Immature natural killer cell (primary cell): ENCODE measurements around the gene BRF1. TPM values are rescaled to one million over a fixed set of nuclear protein-coding genes. Genes with fewer than 3 reads are reported as not detected.

Experiments
- DNase-seq, 3 donors: peaks; one replicate each; pipeline ENCODE4 v3.0.0; 2022; ENCODE audit warnings: mixed read lengths in 1 of 3
- H3K27ac Mint-ChIP-seq, 6 donors: one replicate each; pipeline ENCODE4 v1.8.0; 2020; ENCODE audit warnings: mixed read lengths in 6 of 6, mild to moderate bottlenecking in 5 of 6, inconsistent platforms in 4 of 6, moderate library complexity in 3 of 6
- H3K27me3 Mint-ChIP-seq, 3 donors: one replicate each; pipeline ENCODE4 v1.8.0; 2020 to 2021; ENCODE audit warnings: low read depth in 3 of 3, mild to moderate bottlenecking in 3 of 3, mixed read lengths in 3 of 3, moderate library complexity in 3 of 3, inconsistent platforms in 1 of 3
- H3K36me3 Mint-ChIP-seq, 3 donors: one replicate each; pipeline ENCODE4 v1.8.0; 2020; ENCODE audit warnings: mixed read lengths in 3 of 3, inconsistent platforms in 2 of 3, mild to moderate bottlenecking in 2 of 3
- H3K4me1 Mint-ChIP-seq, 2 donors: one replicate each; pipeline ENCODE4 v1.8.0; 2020; ENCODE audit warnings: inconsistent platforms in 2 of 2, mild to moderate bottlenecking in 2 of 2, mixed read lengths in 2 of 2, moderate library complexity in 1 of 2
- H3K4me3 Mint-ChIP-seq, 5 donors: one replicate each; pipeline ENCODE4 v1.8.0; 2020; ENCODE audit warnings: mild to moderate bottlenecking in 5 of 5, mixed read lengths in 5 of 5, inconsistent platforms in 3 of 5, moderate library complexity in 3 of 5
- H3K9me3 Mint-ChIP-seq, 6 donors: one replicate each; pipeline ENCODE4 v1.8.0; 2020; ENCODE audit warnings: mild to moderate bottlenecking in 6 of 6, mixed read lengths in 6 of 6, inconsistent platforms in 4 of 6, moderate library complexity in 3 of 6
- polyA plus RNA-seq, 3 donors: library from polyadenylated mRNA; unstranded; fragments of 300-500 nt; fragmentation: Illumina TruSeq; gene quantifications; one replicate each; pipeline ENCODE4 v1.2.3, GENCODE V29; 2021

Gene BRF1
- polyA plus RNA-seq, 3 donors from 2014 or later, result 2.9 to 11.0 (median 8.0) TPM

DNA sequence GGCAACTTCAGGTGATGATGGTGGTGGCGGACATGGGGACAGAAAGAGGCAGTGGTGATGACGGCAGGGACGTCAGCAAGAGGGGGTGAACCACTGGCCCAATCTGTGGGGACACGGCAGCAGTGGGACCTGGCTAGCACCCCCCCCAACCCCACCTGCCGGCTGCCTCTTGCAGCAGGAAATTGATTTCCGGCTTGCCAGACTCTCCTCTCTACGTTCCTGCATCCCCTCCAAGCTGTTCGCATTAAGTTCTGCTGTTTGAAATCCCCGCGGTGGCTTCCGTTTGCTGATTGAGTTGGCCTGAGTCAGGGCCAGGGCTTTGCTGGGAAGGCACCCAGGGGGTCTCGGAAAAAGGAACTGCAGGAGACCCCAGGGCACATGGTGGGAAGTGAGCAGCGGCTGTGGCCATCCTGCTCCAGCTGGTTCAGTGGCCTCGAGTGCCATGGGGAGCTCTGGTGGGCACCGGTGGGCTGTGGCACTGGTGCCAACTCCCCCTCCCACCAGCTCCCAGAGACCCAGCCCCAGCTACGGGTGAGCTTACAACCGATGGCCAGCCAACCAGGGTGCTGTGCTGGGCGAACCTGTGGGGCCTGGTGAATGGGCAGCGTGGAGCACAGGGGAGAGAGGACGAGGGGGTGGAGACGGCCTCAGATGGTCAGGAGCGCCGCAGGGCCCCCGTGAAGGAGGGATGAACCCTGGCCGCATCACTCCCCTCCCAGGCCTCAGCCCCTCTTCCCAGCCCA lies 105.1 kb downstream of the BRF1 start:
- DNase-seq, result no peak
- Mint-ChIP-seq H3K36me3 (no peaks in the 10 kb centered on the region), H3K27ac (no peak overlapping the region), H3K27me3 (peaks cover 18 to 26% (median 22%) of the 10 kb centered on the region in 3 donors), H3K9me3 (no peaks in the 10 kb centered on the region), H3K4me1 (peaks cover 4 to 12% of the 10 kb centered on the region in 2 donors), H3K4me3 (no peak overlapping the region)

DNA sequence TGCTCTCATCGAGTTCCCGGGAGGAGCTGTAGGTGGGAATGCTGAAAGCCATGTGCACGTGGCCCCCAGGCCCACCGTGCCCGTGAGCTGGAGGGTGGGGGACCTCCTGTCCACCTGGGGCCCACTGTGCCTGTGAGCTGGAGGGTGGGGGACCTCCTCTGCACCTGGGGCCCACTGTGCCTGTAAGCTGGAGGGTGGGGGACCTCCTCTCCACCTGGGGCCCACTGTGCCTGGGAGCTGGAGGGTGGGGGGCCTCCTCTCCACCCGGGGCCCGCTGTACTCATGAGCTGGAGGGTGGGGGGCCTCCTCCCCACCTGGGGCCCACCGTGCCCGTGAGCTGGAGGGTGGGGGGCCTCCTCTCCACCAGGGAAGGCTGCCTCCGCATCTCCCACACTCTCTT lies 105.8 kb downstream of the BRF1 start:
- H3K4me1 Mint-ChIP-seq, result peaks cover 4 to 12% of the 10 kb centered on the region in 2 donors
- H3K4me3 Mint-ChIP-seq, result no peak overlapping the region
- H3K36me3 Mint-ChIP-seq, result no peaks in the 10 kb centered on the region
- peaks cover 18 to 23% (median 20%) of the 10 kb centered on the region in 3 donors for H3K27me3 Mint-ChIP-seq
- H3K9me3 Mint-ChIP-seq, result no peaks in the 10 kb centered on the region
- DNase-seq, result no peak
- H3K27ac Mint-ChIP-seq, result no peak overlapping the region

DNA sequence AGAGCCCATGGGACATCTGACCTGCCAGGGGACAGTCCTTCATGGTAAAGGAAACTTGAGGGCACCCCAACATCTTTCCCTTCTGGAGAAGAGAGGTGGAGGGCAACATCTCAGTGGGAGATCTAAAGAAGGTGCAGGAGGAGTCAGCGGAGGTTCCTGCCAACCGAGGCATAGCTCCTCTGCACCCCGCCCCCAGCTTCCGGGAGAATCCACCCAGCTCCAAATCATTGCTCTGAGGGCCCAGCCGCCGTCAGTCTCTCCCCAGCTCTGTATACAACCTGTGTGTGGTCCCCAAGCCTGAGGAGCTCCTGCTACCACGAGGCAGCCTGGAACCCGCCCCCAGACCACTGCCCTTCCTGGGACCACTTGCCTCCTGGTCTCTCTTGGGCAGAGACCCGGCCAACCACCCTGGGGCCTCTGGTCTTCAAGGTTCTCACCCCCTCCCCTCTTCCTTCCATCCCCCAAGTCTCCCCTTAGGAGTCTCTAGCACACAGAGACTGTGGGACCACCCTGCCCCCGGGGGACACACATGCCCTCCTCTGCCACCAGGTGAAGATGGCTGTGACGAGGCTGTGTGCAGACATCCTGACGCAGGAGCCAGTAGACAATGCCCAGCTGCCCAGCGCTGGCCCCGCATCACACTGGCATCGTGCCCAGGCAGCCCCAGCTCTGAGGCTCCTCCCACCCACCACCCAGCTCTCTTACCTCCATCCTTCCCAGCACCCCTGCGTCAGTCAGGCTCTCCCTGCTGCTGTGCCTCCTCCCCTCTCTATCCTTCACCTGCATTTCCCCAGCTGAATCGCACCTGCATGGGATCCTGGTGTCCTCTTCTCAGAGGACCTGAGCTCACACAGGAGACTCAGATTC lies 106.7 kb downstream of the BRF1 start:
- H3K9me3 Mint-ChIP-seq, result no peaks in the 10 kb centered on the region
- H3K27me3 Mint-ChIP-seq, result peaks cover 13 to 18% (median 14%) of the 10 kb centered on the region in 3 donors
- peak overlapping the region in 2 of 5 donors; percentile 24 to 44 for H3K4me3 Mint-ChIP-seq
- H3K4me1 Mint-ChIP-seq, result peaks cover 4 to 12% of the 10 kb centered on the region in 2 donors
- no peaks in the 10 kb centered on the region for H3K36me3 Mint-ChIP-seq
- H3K27ac Mint-ChIP-seq, result no peak overlapping the region
- no peak for DNase-seq

GRCh38 chr14:105192866-105193731 lies 107.7 kb downstream of the BRF1 start:
- Mint-ChIP-seq H3K27me3 (peaks cover 8 to 12% (median 8%) of the 10 kb centered on the region in 3 donors), H3K4me1 (peaks cover 4 to 12% of the 10 kb centered on the region in 2 donors), H3K9me3 (peaks cover 0 to under 1% (median 0%) of the 10 kb centered on the region in 6 donors), H3K27ac (no peak overlapping the region), H3K4me3 (peak overlapping the region in 1 of 5 donors; percentile 10), H3K36me3 (no peaks in the 10 kb centered on the region)
- no peak for DNase-seq

- H3K4me3 Mint-ChIP-seq, result no peak overlapping the region
- no peaks in the 10 kb centered on the region for H3K36me3 Mint-ChIP-seq
- no peak overlapping the region for H3K27ac Mint-ChIP-seq
- DNase-seq, result no peak
- no peaks in the 10 kb centered on the region for H3K4me1 Mint-ChIP-seq
- peaks cover 0 to 9% (median 2%) of the 10 kb centered on the region in 3 donors for H3K27me3 Mint-ChIP-seq
- peaks cover 0 to 1% (median 0%) of the 10 kb centered on the region in 6 donors for H3K9me3 Mint-ChIP-seq
Observed at GRCh38 chr14:105187935-105188524, 112.8 kb downstream of the BRF1 start.

DNA sequence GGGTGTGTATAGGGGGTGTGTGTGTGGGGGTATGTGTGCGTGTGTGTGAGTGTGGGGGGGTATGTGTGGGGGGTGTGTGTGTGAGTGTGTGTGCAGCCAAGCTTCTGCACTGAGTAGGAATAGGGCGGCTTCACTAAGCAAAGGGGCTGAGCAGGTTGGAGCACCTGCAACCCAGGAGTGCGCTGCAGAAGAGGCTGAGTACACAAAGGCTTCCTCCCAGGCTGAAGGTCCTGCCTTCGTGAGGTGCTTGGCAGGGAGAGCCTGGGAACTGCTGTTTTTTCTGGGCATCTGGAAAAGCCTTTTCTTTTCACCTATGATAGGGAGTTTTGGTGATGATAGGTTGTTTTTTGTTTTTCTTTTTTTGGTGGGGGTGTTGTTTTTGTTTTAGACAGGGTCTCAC lies 113.7 kb downstream of the BRF1 start:
- Mint-ChIP-seq H3K27me3 (peaks cover 3 to 9% (median 3%) of the 10 kb centered on the region in 3 donors), H3K36me3 (no peaks in the 10 kb centered on the region), H3K4me1 (peaks cover 0 to 4% of the 10 kb centered on the region in 2 donors), H3K27ac (no peak overlapping the region), H3K4me3 (no peak overlapping the region), H3K9me3 (peaks cover 0 to 1% (median 0%) of the 10 kb centered on the region in 6 donors)
- DNase-seq, result no peak

DNA sequence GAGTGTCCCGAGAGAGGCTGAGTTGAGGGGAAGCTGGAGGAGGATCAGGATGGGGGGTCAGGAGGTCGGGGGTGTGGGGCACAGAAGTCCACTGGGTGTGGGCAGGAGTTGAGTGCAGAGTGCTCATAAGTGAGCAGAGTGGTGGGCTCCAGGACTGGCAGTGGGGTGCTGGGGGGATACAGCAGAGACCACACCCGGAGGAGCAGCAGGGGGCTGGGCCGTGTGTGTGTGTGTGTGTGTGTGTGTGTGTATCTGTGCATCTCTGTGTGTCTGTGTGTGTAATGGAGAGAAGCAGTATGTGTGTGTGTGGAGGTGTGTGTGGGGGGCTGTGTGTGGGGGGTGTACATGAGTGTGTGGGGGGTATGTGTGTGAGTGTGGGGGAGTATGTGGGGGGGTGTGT lies 114.8 kb downstream of the BRF1 start:
- peaks cover 0 to 7% of the 10 kb centered on the region in 2 donors for H3K4me1 Mint-ChIP-seq
- no peak for DNase-seq
- H3K9me3 Mint-ChIP-seq, result peaks cover 0 to 1% (median 0%) of the 10 kb centered on the region in 6 donors
- no peaks in the 10 kb centered on the region for H3K36me3 Mint-ChIP-seq
- no peak overlapping the region for H3K4me3 Mint-ChIP-seq
- peaks cover 3 to 7% (median 3%) of the 10 kb centered on the region in 3 donors for H3K27me3 Mint-ChIP-seq
- no peak overlapping the region for H3K27ac Mint-ChIP-seq

DNA sequence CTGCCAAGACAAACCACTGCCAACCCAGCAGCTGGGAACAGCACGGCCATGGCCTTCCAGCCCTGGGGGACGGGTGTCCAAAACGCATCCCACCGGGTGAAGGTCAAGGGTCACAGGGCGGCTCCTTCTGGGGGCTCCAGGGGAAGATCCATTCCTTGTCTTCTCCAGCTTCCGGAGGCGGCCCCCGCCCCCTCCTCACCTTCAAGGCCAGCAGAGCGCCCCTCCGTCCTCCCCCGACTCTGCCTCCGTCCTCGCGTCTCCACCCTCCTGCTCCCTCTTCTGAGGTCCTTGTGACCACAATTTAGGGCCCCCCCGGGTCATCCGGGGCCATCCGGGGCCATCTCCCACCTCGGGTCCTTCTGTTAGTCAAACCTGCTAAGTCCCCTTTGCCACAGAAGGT lies 115.8 kb downstream of the BRF1 start:
- Mint-ChIP-seq H3K4me3 (no peak overlapping the region), H3K4me1 (peaks cover 6 to 13% of the 10 kb centered on the region in 2 donors), H3K9me3 (peaks cover 0 to 1% (median 0%) of the 10 kb centered on the region in 6 donors), H3K27ac (no peak overlapping the region), H3K27me3 (peaks cover 3 to 7% (median 3%) of the 10 kb centered on the region in 3 donors), H3K36me3 (no peaks in the 10 kb centered on the region)
- DNase-seq, result no peak

- Mint-ChIP-seq H3K27me3 (peaks cover 3 to 7% (median 3%) of the 10 kb centered on the region in 3 donors), H3K27ac (no peak overlapping the region), H3K4me3 (no peak overlapping the region), H3K36me3 (no peaks in the 10 kb centered on the region), H3K9me3 (peaks cover 0 to 1% (median 0%) of the 10 kb centered on the region in 6 donors), H3K4me1 (peaks cover 8 to 16% of the 10 kb centered on the region in 2 donors)
- DNase-seq, result no peak
Observed at GRCh38 chr14:105184461-105184860, 116.3 kb downstream of the BRF1 start.

GRCh38 chr14:105182296-105183020 lies 118.3 kb downstream of the BRF1 start:
- peak overlapping the region; percentile 68 to 79 (median 72) for H3K4me3 Mint-ChIP-seq
- peaks cover 8 to 16% of the 10 kb centered on the region in 2 donors for H3K4me1 Mint-ChIP-seq
- H3K27me3 Mint-ChIP-seq, result peaks cover 2 to 3% (median 2%) of the 10 kb centered on the region in 3 donors
- no peak for DNase-seq
- peak overlapping the region in 2 of 6 donors; percentile 20 to 59 for H3K27ac Mint-ChIP-seq
- no peaks in the 10 kb centered on the region for H3K36me3 Mint-ChIP-seq
- no peaks in the 10 kb centered on the region for H3K9me3 Mint-ChIP-seq

DNA sequence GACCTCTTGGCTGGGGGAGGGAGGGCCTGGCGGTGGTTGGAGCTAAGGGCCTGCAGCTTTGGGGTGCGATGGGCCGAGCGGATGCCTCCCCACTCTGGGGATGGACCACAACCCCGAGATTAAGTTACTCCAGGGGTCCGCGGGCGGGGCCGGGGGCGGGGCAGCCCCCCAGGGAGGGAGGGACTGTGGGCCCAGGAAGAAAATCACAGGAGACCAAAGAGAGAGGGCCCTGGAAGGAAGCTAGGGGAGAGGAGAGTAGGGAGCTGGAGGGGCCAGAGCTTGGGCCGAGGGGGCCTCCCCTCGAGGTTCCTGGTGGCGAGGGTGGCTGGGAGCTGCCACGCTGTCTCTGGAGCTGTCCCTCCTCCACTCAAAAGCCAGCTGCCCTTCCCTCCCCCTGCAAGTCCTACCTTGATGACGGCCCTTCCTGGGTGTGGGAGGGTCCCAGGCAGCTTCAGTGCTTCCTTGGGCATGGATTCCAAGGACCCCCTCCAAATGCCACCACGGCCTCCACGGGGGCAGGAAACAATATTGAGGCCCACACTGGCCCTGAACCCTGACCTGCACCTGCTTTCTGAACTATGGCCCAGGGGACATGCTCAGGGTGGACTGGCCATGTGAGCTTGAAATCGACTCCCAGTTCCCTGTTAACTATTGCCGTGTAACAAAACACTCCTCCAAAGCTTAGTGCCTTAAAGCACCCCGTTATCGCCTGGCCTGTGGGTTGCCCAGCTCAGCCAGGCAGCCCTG lies 119.1 kb downstream of the BRF1 start:
- peaks cover 2 to 3% (median 2%) of the 10 kb centered on the region in 3 donors for H3K27me3 Mint-ChIP-seq
- peak overlapping the region in 2 of 6 donors; percentile 20 to 59 for H3K27ac Mint-ChIP-seq
- no peaks in the 10 kb centered on the region for H3K36me3 Mint-ChIP-seq
- H3K4me3 Mint-ChIP-seq, result peak overlapping the region; percentile 68 to 79 (median 72)
- peaks cover 10 to 17% of the 10 kb centered on the region in 2 donors for H3K4me1 Mint-ChIP-seq
- no peaks in the 10 kb centered on the region for H3K9me3 Mint-ChIP-seq
- DNase-seq, result no peak
